ENCODE results near the gene C11orf71. TPM values are rescaled to one million over a fixed set of nuclear protein-coding genes. Genes with fewer than 3 reads are reported as not detected.

C11orf71 gene
- total RNA-seq, 1 donor from 2014 or later: 8.5 TPM

DNA sequence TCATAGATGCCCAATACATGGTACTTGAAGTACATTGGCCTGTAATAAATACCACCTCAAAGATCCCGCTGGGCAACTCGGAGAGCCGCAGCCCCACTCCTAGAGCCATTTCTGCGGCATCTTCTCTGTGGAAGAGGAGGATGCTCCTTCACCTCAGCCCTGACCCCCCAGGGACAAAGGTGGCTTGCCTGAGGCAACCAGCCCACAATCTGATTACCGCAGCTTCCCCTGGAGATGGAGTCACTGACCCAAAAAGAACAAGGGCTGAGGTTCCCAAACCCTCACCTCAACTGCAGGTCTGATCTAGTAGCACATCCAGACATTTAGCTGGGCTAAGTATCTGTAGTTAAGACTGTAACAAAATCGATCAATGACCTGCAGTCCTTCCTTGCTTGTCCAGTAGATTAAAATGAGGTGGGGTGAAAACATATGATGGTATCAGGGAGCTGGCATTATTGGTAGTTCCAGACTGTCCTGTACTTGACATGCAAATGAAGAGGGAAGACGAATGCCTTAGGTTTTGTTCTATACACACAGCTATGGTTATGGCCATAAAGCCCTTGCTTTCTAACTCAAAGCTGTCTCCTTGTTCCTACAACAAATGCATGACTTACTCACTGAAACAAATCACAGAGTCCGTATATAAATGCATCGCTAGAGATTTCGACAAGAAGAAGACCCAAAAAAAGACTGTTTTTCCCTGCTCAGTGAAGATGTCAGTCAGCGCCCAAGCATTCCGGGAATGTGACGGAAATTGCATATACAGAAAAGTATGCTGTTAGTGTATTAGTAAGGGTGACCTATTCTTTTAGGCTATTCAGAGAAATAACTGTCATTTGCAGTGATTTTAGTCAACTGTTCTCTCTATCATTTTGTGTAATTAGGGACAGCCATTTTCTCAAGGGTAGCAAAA is 33.7 kb downstream of the C11orf71 start:
- TF ChIP-seq, protein P1, sequence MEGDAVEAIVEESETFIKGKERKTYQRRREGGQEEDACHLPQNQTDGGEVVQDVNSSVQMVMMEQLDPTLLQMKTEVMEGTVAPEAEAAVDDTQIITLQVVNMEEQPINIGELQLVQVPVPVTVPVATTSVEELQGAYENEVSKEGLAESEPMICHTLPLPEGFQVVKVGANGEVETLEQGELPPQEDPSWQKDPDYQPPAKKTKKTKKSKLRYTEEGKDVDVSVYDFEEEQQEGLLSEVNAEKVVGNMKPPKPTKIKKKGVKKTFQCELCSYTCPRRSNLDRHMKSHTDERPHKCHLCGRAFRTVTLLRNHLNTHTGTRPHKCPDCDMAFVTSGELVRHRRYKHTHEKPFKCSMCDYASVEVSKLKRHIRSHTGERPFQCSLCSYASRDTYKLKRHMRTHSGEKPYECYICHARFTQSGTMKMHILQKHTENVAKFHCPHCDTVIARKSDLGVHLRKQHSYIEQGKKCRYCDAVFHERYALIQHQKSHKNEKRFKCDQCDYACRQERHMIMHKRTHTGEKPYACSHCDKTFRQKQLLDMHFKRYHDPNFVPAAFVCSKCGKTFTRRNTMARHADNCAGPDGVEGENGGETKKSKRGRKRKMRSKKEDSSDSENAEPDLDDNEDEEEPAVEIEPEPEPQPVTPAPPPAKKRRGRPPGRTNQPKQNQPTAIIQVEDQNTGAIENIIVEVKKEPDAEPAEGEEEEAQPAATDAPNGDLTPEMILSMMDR (IDR thresholded peaks at IDR 0.05; ENCODE audit: unreplicated experiment): no peak
- no peak overlapping the region for H3K27ac Mint-ChIP-seq
- no peaks in the 10 kb centered on the region for H3K9me3 Mint-ChIP-seq (ENCODE audit: low read depth)
- no peak overlapping the region for H3K4me3 Mint-ChIP-seq (ENCODE audit: low read depth)
- H3K4me1 Mint-ChIP-seq (ENCODE audit: low read depth): no peaks in the 10 kb centered on the region
- H3K36me3 Mint-ChIP-seq (ENCODE audit: insufficient read depth): no peaks in the 10 kb centered on the region
- peaks cover 9% of the 10 kb centered on the region for H3K27me3 Mint-ChIP-seq
- no peak for DNase-seq (ENCODE audit: low spot score, unreplicated experiment)

GRCh38 chr11:114362958-114363357 is 37.4 kb downstream of the C11orf71 start:
- no peak overlapping the region for H3K4me3 Mint-ChIP-seq (ENCODE audit: low read depth)
- TF ChIP-seq, protein P1 (IDR thresholded peaks at IDR 0.05; ENCODE audit: unreplicated experiment): no peak
- H3K4me1 Mint-ChIP-seq (ENCODE audit: low read depth): no peaks in the 10 kb centered on the region
- H3K36me3 Mint-ChIP-seq (ENCODE audit: insufficient read depth): no peaks in the 10 kb centered on the region
- no peak overlapping the region for H3K27ac Mint-ChIP-seq
- no peak for DNase-seq (ENCODE audit: low spot score, unreplicated experiment)
- no peaks in the 10 kb centered on the region for H3K9me3 Mint-ChIP-seq (ENCODE audit: low read depth)
- H3K27me3 Mint-ChIP-seq: peaks cover 9% of the 10 kb centered on the region

DNA sequence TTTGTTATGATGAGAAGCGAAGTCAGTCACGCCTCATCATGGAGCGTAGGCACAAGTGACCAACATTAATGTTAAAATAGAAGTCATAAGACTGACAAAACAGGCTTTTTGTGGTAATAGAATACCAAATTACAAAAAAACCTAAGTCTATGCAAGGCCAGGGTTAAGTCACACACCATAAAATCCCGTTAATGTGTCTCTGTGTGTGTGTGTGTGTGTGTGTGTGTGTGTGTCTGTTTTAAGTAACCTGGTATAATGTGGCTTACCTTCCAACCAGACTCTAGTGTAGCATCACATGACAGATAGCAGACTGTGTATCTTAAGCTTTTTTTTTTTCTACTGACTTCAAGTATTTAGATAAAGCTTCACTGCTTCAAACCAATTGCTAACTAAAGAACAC is 38.0 kb downstream of the C11orf71 start:
- Mint-ChIP-seq H3K9me3 (ENCODE audit: low read depth) (no peaks in the 10 kb centered on the region), H3K27me3 (peaks cover 9% of the 10 kb centered on the region), H3K4me3 (ENCODE audit: low read depth) (no peak overlapping the region), H3K4me1 (ENCODE audit: low read depth) (no peaks in the 10 kb centered on the region), H3K27ac (no peak overlapping the region), H3K36me3 (ENCODE audit: insufficient read depth) (no peaks in the 10 kb centered on the region)
- no peak for DNase-seq (ENCODE audit: low spot score, unreplicated experiment)
- TF ChIP-seq, protein P1 (IDR thresholded peaks at IDR 0.05; ENCODE audit: unreplicated experiment): no peak

GRCh38 chr11:114359342-114359741 is 41.0 kb downstream of the C11orf71 start:
- H3K9me3 Mint-ChIP-seq (ENCODE audit: low read depth): no peaks in the 10 kb centered on the region
- H3K27me3 Mint-ChIP-seq: peaks cover 3% of the 10 kb centered on the region
- no peaks in the 10 kb centered on the region for H3K4me1 Mint-ChIP-seq (ENCODE audit: low read depth)
- H3K27ac Mint-ChIP-seq: no peak overlapping the region
- H3K36me3 Mint-ChIP-seq (ENCODE audit: insufficient read depth): no peaks in the 10 kb centered on the region
- no peak overlapping the region for H3K4me3 Mint-ChIP-seq (ENCODE audit: low read depth)
- TF ChIP-seq, protein P1 (IDR thresholded peaks at IDR 0.05; ENCODE audit: unreplicated experiment): no peak
- DNase-seq (ENCODE audit: low spot score, unreplicated experiment): no peak

- peaks cover 2% of the 10 kb centered on the region for H3K27me3 Mint-ChIP-seq
- H3K4me3 Mint-ChIP-seq (ENCODE audit: low read depth): no peak overlapping the region
- no peaks in the 10 kb centered on the region for H3K9me3 Mint-ChIP-seq (ENCODE audit: low read depth)
- H3K36me3 Mint-ChIP-seq (ENCODE audit: insufficient read depth): no peaks in the 10 kb centered on the region
- no peak for DNase-seq (ENCODE audit: low spot score, unreplicated experiment)
- H3K4me1 Mint-ChIP-seq (ENCODE audit: low read depth): no peaks in the 10 kb centered on the region
- H3K27ac Mint-ChIP-seq: no peak overlapping the region
- TF ChIP-seq, protein P1 (IDR thresholded peaks at IDR 0.05; ENCODE audit: unreplicated experiment): no peak
These were observed 41.6 kb downstream of the C11orf71 start for GRCh38 chr11:114358716-114359115.
